IPS-18a (cell line): ENCODE measurements around the gene BCL2.

Source experiments
- H3K27ac ChIP-seq: one replicate; pipeline ENCODE4 v1.5.1; 2013; ENCODE audit warnings: low read length
- H3K27me3 ChIP-seq: one replicate; pipeline ENCODE4 v1.6.1; 2013; ENCODE audit warnings: mild to moderate bottlenecking, low read length; ENCODE audit not compliant: control insufficient read depth, insufficient read depth
- H3K36me3 ChIP-seq: one replicate; pipeline ENCODE4 v1.6.1; 2013; ENCODE audit warnings: low read depth, low read length; ENCODE audit not compliant: control insufficient read depth
- H3K4me1 ChIP-seq: one replicate; pipeline ENCODE4 v1.6.1; 2013; ENCODE audit warnings: low read depth, low read length; ENCODE audit not compliant: control insufficient read depth
- H3K4me3 ChIP-seq: one replicate; pipeline ENCODE4 v1.5.1; 2013; ENCODE audit warnings: low read length
- H3K9ac ChIP-seq: one replicate; pipeline ENCODE4 v1.6.1; 2013; ENCODE audit warnings: mild to moderate bottlenecking, low read length, moderate library complexity
- H3K9me3 ChIP-seq: one replicate; pipeline ENCODE4 v1.6.1; 2013; ENCODE audit warnings: low read depth, low read length; ENCODE audit not compliant: control insufficient read depth

The BCL2 gene

GRCh38 chr18:63186520-63187222 lies 132.9 kb downstream of the BCL2 start:
- Histone ChIP-seq H3K4me1 (no peaks in the 10 kb centered on the region), H3K27me3 (no peaks in the 10 kb centered on the region), H3K4me3 (no peak overlapping the region), H3K36me3 (no peaks in the 10 kb centered on the region), H3K9me3 (no peaks in the 10 kb centered on the region), H3K27ac (no peak overlapping the region), H3K9ac (no peak overlapping the region)

GRCh38 chr18:63185984-63186383 lies 133.6 kb downstream of the BCL2 start:
- no peak overlapping the region for H3K9ac ChIP-seq
- H3K9me3 ChIP-seq, result no peaks in the 10 kb centered on the region
- no peak overlapping the region for H3K27ac ChIP-seq
- no peaks in the 10 kb centered on the region for H3K27me3 ChIP-seq
- no peak overlapping the region for H3K4me3 ChIP-seq
- H3K36me3 ChIP-seq, result no peaks in the 10 kb centered on the region
- no peaks in the 10 kb centered on the region for H3K4me1 ChIP-seq

- Histone ChIP-seq H3K9ac (no peak overlapping the region), H3K27me3 (no peaks in the 10 kb centered on the region), H3K4me3 (no peak overlapping the region), H3K27ac (no peak overlapping the region), H3K36me3 (no peaks in the 10 kb centered on the region), H3K9me3 (no peaks in the 10 kb centered on the region), H3K4me1 (peaks cover 5% of the 10 kb centered on the region)
These were observed 135.4 kb downstream of the BCL2 start for GRCh38 chr18:63183952-63184770.

GRCh38 chr18:63183378-63183777 lies 136.2 kb downstream of the BCL2 start:
- peaks cover 11% of the 10 kb centered on the region for H3K4me1 ChIP-seq
- H3K36me3 ChIP-seq, result no peaks in the 10 kb centered on the region
- no peak overlapping the region for H3K9ac ChIP-seq
- no peak overlapping the region for H3K4me3 ChIP-seq
- no peaks in the 10 kb centered on the region for H3K9me3 ChIP-seq
- H3K27me3 ChIP-seq, result no peaks in the 10 kb centered on the region
- H3K27ac ChIP-seq, result no peak overlapping the region

GRCh38 chr18:63182861-63183260 lies 136.7 kb downstream of the BCL2 start:
- no peak overlapping the region for H3K4me3 ChIP-seq
- H3K9ac ChIP-seq, result no peak overlapping the region

GRCh38 chr18:63182310-63182772 lies 137.2 kb downstream of the BCL2 start:
- Histone ChIP-seq H3K4me1 (peaks cover 20% of the 10 kb centered on the region), H3K27ac (no peak overlapping the region), H3K9ac (no peak overlapping the region), H3K4me3 (no peak overlapping the region), H3K36me3 (no peaks in the 10 kb centered on the region), H3K27me3 (no peaks in the 10 kb centered on the region), H3K9me3 (no peaks in the 10 kb centered on the region)

More at GRCh38 chr18:63182861-63183260, 136.7 kb downstream of the BCL2 start:
- Histone ChIP-seq H3K36me3 (no peaks in the 10 kb centered on the region), H3K27ac (no peak overlapping the region), H3K9me3 (no peaks in the 10 kb centered on the region), H3K4me1 (peaks cover 15% of the 10 kb centered on the region), H3K27me3 (no peaks in the 10 kb centered on the region)

- H3K4me1 ChIP-seq, result peaks cover 20% of the 10 kb centered on the region
- no peaks in the 10 kb centered on the region for H3K27me3 ChIP-seq
- no peak overlapping the region for H3K4me3 ChIP-seq
- H3K9ac ChIP-seq, result no peak overlapping the region
- H3K9me3 ChIP-seq, result no peaks in the 10 kb centered on the region
- H3K27ac ChIP-seq, result no peak overlapping the region
- no peaks in the 10 kb centered on the region for H3K36me3 ChIP-seq
These were observed 137.8 kb downstream of the BCL2 start for GRCh38 chr18:63181706-63182309.

- Histone ChIP-seq H3K9ac (no peak overlapping the region), H3K36me3 (no peaks in the 10 kb centered on the region), H3K27ac (no peak overlapping the region), H3K4me3 (no peak overlapping the region), H3K9me3 (no peaks in the 10 kb centered on the region), H3K4me1 (peaks cover 20% of the 10 kb centered on the region), H3K27me3 (no peaks in the 10 kb centered on the region)
These were observed 138.6 kb downstream of the BCL2 start for GRCh38 chr18:63180971-63181376.

GRCh38 chr18:63180321-63180720 lies 139.2 kb downstream of the BCL2 start:
- H3K27ac ChIP-seq, result no peak overlapping the region

GRCh38 chr18:63179422-63179821 lies 140.1 kb downstream of the BCL2 start:
- Histone ChIP-seq H3K36me3 (no peaks in the 10 kb centered on the region), H3K27me3 (no peaks in the 10 kb centered on the region), H3K4me3 (no peak overlapping the region), H3K4me1 (peaks cover 20% of the 10 kb centered on the region), H3K9me3 (no peaks in the 10 kb centered on the region), H3K9ac (no peak overlapping the region), H3K27ac (no peak overlapping the region)

More at GRCh38 chr18:63180321-63180720, 139.2 kb downstream of the BCL2 start:
- no peak overlapping the region for H3K9ac ChIP-seq
- peaks cover 20% of the 10 kb centered on the region for H3K4me1 ChIP-seq
- no peak overlapping the region for H3K4me3 ChIP-seq
- H3K36me3 ChIP-seq, result no peaks in the 10 kb centered on the region
- no peaks in the 10 kb centered on the region for H3K27me3 ChIP-seq
- H3K9me3 ChIP-seq, result no peaks in the 10 kb centered on the region

GRCh38 chr18:63178971-63179370 lies 140.6 kb downstream of the BCL2 start:
- H3K36me3 ChIP-seq, result no peaks in the 10 kb centered on the region
- no peak overlapping the region for H3K9ac ChIP-seq
- peaks cover 20% of the 10 kb centered on the region for H3K4me1 ChIP-seq
- no peaks in the 10 kb centered on the region for H3K27me3 ChIP-seq
- no peak overlapping the region for H3K4me3 ChIP-seq
- H3K27ac ChIP-seq, result no peak overlapping the region
- no peaks in the 10 kb centered on the region for H3K9me3 ChIP-seq
